ENCODE measurements around the gene KCNJ15. TPM values are rescaled to one million over a fixed set of nuclear protein-coding genes. Genes with fewer than 3 reads are reported as not detected.

The KCNJ15 gene
- total and polyA plus RNA-seq, 11 donors: 0.07 to 1.8 (median 0.38) TPM

DNA sequence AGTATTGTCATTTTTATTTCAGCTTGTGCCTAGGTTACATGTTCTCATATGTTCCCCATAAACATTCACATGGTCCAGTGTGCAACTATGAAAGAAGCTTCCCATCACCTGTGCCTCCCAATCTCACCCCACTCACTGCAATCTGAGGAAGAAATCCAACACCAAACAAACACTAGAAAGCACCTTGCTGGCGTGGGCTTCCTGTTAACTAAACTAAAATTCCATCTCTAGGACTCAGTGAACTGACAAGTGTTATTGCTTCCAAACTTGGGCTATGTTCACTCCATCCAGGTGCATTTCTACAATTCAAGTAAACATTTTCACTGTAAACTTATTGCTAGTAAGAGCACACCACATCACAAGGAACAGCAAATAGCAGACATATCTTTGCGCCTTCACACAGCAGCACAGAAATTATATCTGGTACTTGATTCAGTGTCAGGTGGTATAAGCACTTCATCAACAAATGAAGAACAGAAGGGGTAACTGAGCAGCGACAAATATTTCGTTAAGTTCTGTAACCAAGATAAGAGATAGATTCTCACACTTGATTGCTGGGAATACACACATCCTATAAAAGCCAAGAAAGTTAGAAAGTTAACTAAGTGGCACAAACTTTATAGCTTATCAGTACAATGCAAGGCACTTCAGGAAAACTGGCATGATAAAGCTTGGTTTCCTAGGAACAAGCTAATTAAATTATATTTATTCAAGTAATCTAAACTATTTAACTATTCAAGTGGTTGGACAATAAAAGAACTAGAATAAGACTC is 8.9 kb upstream of the KCNJ15 start:
- no peak overlapping the region for H3K4me3 ChIP-seq
- H3K4me1 ChIP-seq: peaks cover 0 to 18% (median 0%) of the 10 kb centered on the region in 12 donors
- no peak for TF ChIP-seq POLR2A (IDR thresholded peaks at IDR 0.05)
- TF ChIP-seq, protein P1, sequence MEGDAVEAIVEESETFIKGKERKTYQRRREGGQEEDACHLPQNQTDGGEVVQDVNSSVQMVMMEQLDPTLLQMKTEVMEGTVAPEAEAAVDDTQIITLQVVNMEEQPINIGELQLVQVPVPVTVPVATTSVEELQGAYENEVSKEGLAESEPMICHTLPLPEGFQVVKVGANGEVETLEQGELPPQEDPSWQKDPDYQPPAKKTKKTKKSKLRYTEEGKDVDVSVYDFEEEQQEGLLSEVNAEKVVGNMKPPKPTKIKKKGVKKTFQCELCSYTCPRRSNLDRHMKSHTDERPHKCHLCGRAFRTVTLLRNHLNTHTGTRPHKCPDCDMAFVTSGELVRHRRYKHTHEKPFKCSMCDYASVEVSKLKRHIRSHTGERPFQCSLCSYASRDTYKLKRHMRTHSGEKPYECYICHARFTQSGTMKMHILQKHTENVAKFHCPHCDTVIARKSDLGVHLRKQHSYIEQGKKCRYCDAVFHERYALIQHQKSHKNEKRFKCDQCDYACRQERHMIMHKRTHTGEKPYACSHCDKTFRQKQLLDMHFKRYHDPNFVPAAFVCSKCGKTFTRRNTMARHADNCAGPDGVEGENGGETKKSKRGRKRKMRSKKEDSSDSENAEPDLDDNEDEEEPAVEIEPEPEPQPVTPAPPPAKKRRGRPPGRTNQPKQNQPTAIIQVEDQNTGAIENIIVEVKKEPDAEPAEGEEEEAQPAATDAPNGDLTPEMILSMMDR (IDR thresholded peaks at IDR 0.05): no peak
- DNase-seq (no peak), ATAC-seq (no peak)
- no peaks in the 10 kb centered on the region for H3K27me3 ChIP-seq
- intact Hi-C loops (cut with DNase I): no loop called here
- no peaks in the 10 kb centered on the region for H3K36me3 ChIP-seq
- H3K9me3 ChIP-seq: no peaks in the 10 kb centered on the region
- 59 to 66% (median 62%) methylated on average over 4 of the region's 4 CpGs for WGBS, 4 donors
- no peak overlapping the region for H3K27ac ChIP-seq

DNA sequence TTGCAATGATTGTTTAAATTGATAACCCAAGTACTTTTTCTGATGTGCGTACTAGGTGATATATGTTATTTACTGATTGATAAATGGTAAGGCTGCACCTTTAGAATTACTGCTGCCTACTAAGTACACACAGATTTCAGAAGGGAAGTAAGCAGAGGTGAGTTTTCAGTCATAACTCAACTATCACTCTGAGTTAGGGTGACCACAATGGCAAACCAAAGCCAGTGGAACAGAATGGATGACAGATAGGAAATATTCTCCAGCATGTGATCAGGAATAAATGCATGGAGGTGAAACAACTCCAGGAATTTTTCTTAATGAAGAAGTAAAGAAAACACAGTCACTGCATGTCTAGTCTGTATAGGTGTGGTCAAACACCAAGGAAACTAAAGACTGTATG is 7.5 kb upstream of the KCNJ15 start:
- Histone ChIP-seq H3K4me1 (peaks cover 0 to 18% (median 0%) of the 10 kb centered on the region in 12 donors), H3K4me3 (no peak overlapping the region), H3K27me3 (no peaks in the 10 kb centered on the region), H3K9me3 (no peaks in the 10 kb centered on the region), H3K27ac (no peak overlapping the region), H3K36me3 (no peaks in the 10 kb centered on the region)
- intact Hi-C loops (cut with DNase I): no loop called here
- no peak for TF ChIP-seq POLR2A (IDR thresholded peaks at IDR 0.05)
- TF ChIP-seq, protein P1 (IDR thresholded peaks at IDR 0.05): no peak
- no peak for ATAC-seq
- WGBS, 4 donors: 96 to 100% (median 98%) methylated on average over 1 of the region's 1 CpG
- no peak for DNase-seq

DNA sequence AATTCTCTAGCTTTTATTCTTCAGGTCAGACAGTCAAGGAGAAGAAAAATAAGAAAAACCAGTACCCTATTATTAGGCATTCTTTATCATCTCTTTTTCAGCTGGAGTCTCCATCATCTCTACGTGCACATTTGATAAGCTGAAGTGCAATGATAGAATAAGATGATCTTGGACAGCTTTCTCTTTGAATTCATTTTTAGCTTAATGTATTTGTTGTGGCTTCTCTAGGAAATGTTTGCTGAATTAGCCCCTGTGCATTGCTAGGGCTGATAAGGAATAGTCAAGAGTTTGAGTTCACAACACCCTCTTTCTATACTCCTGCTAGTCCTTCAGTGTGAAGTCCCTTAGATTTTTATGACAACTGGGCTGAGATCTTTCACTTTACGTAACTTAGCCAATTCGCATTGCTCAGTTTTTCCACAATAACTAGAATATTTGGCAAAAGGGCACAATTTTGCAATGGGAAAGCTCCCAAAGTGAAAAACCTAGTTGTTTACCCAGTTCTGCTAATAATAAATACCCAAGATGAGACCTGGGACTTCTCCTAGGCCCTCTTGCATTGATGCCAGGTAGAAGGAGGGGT is 7.0 kb upstream of the KCNJ15 start:
- intact Hi-C loops (cut with DNase I): loop anchor here in 1 of 10 donors (2.0 kb wide), 1 partner anchor 37 kb away; no protein-coding TSS in a partner anchor
- no peaks in the 10 kb centered on the region for H3K9me3 ChIP-seq
- no peak overlapping the region for H3K27ac ChIP-seq
- H3K27me3 ChIP-seq: no peaks in the 10 kb centered on the region
- H3K36me3 ChIP-seq: no peaks in the 10 kb centered on the region
- H3K4me1 ChIP-seq: peaks cover 0 to 15% (median 0%) of the 10 kb centered on the region in 12 donors
- TF ChIP-seq, protein P1 (IDR thresholded peaks at IDR 0.05): no peak
- TF ChIP-seq POLR2A (IDR thresholded peaks at IDR 0.05): no peak
- no peak for ATAC-seq
- DNase-seq: no peak
- H3K4me3 ChIP-seq: no peak overlapping the region
- WGBS, 4 donors: 68 to 76% (median 70%) methylated on average over 3 of the region's 3 CpGs

DNA sequence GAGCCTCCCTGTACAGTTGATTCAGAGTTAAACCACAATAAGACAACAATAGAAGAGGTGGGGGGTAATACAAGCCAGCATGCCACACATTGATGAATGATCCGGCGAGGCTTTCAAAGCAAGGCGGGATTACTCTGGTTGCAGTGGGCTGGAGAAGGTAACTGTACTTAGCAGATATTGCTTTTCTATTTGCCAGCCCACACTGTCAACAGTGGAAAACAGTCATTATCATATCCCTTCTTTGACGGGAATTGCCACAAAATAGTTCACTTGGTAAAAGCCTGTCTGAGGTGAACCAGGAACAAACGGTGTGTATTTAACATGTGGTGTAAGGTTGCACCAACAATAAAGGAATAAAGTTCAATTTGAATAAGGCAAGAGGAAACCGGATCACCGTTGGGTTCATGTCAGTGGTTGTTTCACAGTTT is 5.8 kb upstream of the KCNJ15 start:
- Histone ChIP-seq H3K4me3 (no peak overlapping the region), H3K27ac (no peak overlapping the region), H3K36me3 (no peaks in the 10 kb centered on the region), H3K9me3 (no peaks in the 10 kb centered on the region), H3K4me1 (peaks cover 0 to 15% (median 0%) of the 10 kb centered on the region in 12 donors), H3K27me3 (no peaks in the 10 kb centered on the region)
- ATAC-seq: no peak
- no peak for DNase-seq
- intact Hi-C loops (cut with DNase I): loop anchor here in 1 of 10 donors (2.0 kb wide), 1 partner anchor 36 kb away; no protein-coding TSS in a partner anchor
- TF ChIP-seq, protein P1 (IDR thresholded peaks at IDR 0.05): no peak
- TF ChIP-seq POLR2A (IDR thresholded peaks at IDR 0.05): no peak
- WGBS, 4 donors: 92 to 95% (median 93%) methylated on average over 7 of the region's 7 CpGs

Data from heart left ventricle (tissue), 16 donors.